Measurements from ENCODE around the gene ARIH1.
A peak's percentile ranks its signal among the peaks of the same experiment; 100 is the strongest.
"Not testable (repeated sequence)": the region's sequence is repeated elsewhere in the genome, so short reads cannot be mapped to it uniquely, and the experiment has no call there.

The ARIH1 gene, protein sequence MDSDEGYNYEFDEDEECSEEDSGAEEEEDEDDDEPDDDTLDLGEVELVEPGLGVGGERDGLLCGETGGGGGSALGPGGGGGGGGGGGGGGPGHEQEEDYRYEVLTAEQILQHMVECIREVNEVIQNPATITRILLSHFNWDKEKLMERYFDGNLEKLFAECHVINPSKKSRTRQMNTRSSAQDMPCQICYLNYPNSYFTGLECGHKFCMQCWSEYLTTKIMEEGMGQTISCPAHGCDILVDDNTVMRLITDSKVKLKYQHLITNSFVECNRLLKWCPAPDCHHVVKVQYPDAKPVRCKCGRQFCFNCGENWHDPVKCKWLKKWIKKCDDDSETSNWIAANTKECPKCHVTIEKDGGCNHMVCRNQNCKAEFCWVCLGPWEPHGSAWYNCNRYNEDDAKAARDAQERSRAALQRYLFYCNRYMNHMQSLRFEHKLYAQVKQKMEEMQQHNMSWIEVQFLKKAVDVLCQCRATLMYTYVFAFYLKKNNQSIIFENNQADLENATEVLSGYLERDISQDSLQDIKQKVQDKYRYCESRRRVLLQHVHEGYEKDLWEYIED

GRCh38 chr15:72473614-72474465 is at the start of gene ARIH1:
ARIH1 (plus strand) TSS chr15:72474330; CDS start chr15:72474640, 310 bp downstream.
- DNase-seq (ENCODE audit: low read depth in 2 of 2): peak; percentile 91 to 95

- no peak for DNase-seq (ENCODE audit: low read depth in 2 of 2)
Measured at GRCh38 chr15:72426753-72427152, 47.4 kb upstream of the ARIH1 start.

GRCh38 chr15:72437650-72438316 is 36.3 kb upstream of the ARIH1 start:
- DNase-seq (ENCODE audit: low read depth in 2 of 2): no peak

- not testable (repeated sequence) for DNase-seq (ENCODE audit: low read depth in 2 of 2)
Measured at GRCh38 chr15:72442848-72443247, 31.3 kb upstream of the ARIH1 start.

DNA sequence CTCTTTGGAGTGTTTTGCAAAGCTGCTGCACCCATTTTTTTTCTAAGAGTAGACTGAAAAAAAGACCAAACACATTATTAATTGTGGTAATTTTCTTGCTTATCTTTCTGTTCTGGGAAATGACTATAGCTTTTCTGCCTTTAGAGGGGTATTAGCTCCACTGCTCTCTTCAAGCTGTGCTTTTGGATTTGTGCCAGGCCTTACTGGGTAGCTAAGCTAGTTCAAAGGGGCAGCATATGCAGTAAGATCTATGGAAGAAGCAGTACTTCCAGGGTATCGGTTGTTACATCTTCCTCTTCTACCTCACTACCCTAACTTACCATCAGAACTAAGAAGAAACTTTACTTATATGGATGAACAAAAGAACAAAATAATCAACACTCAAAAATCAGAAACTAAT is 28.7 kb upstream of the ARIH1 start:
- DNase-seq (ENCODE audit: low read depth in 2 of 2): no peak

GRCh38 chr15:72450805-72451204 is 23.3 kb upstream of the ARIH1 start:
- DNase-seq (ENCODE audit: low read depth in 2 of 2): no peak

DNA sequence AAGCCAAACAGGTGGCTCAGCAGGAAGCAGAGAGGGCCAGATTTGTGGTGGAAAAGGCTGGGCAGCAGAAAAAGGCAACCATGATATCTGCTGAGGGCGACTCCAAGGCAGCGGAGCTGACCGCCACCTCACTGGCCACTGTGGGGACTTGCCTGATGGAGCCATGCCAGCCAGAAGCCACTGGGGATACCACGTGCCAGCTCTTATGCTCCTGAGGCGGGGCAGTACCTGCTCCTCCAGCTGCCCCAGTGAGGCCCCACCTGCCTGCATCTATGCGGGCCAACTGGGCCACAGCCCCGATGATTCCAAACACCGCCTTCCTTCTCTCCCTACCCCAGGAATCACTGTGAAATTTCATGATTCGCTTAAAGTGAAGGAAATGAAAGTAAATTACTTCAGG is 22.9 kb upstream of the ARIH1 start:
- no peak for DNase-seq (ENCODE audit: low read depth in 2 of 2)

DNA sequence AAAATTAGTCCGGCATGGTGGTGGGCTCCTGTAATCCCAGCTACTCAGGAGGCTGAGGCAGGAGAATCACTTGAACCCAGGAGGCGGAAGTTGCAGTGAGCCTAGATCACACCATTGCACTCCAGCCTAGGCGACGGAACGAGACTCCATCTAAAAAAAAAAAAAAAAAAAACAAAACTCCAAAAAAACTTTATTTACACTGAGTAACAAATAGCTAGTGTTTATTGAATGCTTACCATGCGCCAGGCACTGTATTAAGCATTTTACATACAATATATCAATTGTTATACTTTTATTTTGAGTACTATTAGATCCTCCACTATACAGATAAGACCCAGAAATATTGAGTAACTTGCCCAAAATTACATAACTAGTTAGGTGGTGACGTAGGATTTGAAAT is 17.4 kb upstream of the ARIH1 start:
- DNase-seq (ENCODE audit: low read depth in 2 of 2): no peak

GRCh38 chr15:72460402-72460801 is 13.7 kb upstream of the ARIH1 start:
- no peak for DNase-seq (ENCODE audit: low read depth in 2 of 2)

- DNase-seq (ENCODE audit: low read depth in 2 of 2): no peak
Measured at GRCh38 chr15:72463702-72464101, 10.4 kb upstream of the ARIH1 start.

DNA sequence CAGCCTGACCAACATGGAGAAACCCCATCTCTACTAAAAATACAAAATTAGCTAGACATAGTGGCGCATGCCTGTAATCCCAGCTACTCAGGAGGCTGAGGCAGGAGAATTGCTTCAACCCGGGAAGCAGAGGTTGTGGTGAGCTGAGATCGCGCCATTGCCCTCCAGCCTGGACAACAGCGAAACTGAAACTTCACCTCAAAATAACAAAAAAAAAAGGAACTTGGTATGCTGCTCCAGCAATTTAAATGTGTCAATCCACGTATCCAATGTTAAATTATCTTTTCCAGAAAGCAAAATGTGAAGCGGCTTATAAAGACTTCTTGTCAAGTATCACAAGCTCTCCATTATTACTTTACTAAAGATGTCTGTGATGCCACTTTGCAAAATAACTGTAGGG is 9.9 kb upstream of the ARIH1 start:
- no peak for DNase-seq (ENCODE audit: low read depth in 2 of 2)

- DNase-seq (ENCODE audit: low read depth in 2 of 2): no peak
Measured at GRCh38 chr15:72468103-72468502, 6.0 kb upstream of the ARIH1 start.

GRCh38 chr15:72472992-72473610 is 1.0 kb upstream of the ARIH1 start:
- DNase-seq (ENCODE audit: low read depth in 2 of 2): no peak

DNA sequence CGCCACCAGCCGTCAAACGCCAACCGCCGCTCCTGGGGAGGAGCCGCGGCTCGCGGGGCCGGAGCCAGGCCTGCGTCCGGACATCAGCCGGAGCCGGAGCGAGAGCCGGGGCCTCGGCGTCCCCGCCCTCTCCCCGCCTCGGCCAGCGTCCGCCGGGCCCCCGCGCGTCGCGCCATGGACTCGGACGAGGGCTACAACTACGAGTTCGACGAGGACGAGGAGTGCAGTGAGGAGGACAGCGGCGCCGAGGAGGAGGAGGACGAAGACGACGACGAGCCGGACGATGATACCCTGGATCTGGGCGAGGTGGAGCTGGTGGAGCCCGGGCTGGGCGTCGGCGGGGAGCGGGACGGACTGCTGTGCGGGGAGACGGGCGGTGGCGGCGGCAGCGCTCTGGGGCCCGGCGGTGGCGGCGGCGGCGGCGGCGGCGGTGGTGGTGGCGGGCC is 359 bp downstream of the ARIH1 start:
- DNase-seq (ENCODE audit: low read depth in 2 of 2): peak in 1 of 2 donors; percentile 4

GRCh38 chr15:72474912-72475628 is 940 bp downstream of the ARIH1 start:
- DNase-seq (ENCODE audit: low read depth in 2 of 2): peak; percentile 43 to 63

DNA sequence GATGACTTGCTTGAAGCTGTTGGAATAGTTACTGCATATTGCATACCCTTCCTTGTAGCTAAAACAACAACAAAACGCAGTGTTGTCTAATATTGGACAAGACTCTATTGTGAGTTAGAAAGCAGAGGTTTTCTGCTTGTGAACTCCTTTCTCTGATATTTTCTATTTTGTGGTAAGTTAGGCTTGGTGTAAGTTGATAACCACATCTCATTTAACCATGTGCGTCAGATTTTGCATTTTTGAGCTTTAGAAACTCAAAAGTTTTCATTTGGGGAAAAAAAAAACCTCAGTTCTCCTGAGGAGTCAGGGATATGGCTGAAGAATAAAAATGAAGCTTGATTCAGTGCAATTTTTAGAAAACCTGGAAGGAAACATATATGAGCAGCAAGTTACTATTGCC is 1.5 kb downstream of the ARIH1 start:
- no peak for DNase-seq (ENCODE audit: low read depth in 2 of 2)

- not testable (repeated sequence) for DNase-seq (ENCODE audit: low read depth in 2 of 2)
Measured at GRCh38 chr15:72476330-72476729, 2.2 kb downstream of the ARIH1 start.

- no peak for DNase-seq (ENCODE audit: low read depth in 2 of 2)
Measured at GRCh38 chr15:72481015-72481659, 7.0 kb downstream of the ARIH1 start.

- DNase-seq (ENCODE audit: low read depth in 2 of 2): no peak
Measured at GRCh38 chr15:72482275-72482674, 8.1 kb downstream of the ARIH1 start.

- DNase-seq (ENCODE audit: low read depth in 2 of 2): no peak
Measured at GRCh38 chr15:72483279-72483678, 9.1 kb downstream of the ARIH1 start.
